OCI-LY1 (cell line): ENCODE measurements around the gene ZSWIM9.

Experiments
- EZH2 ChIP-seq: fragments of 200-600 bp; sonication (generic), shearing (Covaris generic); IDR thresholded peaks from 2 replicates; pipeline ENCODE4 v1.8.0; 2017; ENCODE audit warnings: borderline replicate concordance, mixed run types, mild to moderate bottlenecking, antibody characterized with exemption, low read length, moderate library complexity, mixed read lengths
- TF ChIP-seq, protein P1 (sequence below): fragments of 200-600 bp; sonication (generic), shearing (Covaris generic); IDR thresholded peaks from 2 replicates; pipeline ENCODE4 v1.5.1; 2017; ENCODE audit warnings: mild to moderate bottlenecking, antibody characterized with exemption, low read length, moderate library complexity, mixed read lengths

DNA sequence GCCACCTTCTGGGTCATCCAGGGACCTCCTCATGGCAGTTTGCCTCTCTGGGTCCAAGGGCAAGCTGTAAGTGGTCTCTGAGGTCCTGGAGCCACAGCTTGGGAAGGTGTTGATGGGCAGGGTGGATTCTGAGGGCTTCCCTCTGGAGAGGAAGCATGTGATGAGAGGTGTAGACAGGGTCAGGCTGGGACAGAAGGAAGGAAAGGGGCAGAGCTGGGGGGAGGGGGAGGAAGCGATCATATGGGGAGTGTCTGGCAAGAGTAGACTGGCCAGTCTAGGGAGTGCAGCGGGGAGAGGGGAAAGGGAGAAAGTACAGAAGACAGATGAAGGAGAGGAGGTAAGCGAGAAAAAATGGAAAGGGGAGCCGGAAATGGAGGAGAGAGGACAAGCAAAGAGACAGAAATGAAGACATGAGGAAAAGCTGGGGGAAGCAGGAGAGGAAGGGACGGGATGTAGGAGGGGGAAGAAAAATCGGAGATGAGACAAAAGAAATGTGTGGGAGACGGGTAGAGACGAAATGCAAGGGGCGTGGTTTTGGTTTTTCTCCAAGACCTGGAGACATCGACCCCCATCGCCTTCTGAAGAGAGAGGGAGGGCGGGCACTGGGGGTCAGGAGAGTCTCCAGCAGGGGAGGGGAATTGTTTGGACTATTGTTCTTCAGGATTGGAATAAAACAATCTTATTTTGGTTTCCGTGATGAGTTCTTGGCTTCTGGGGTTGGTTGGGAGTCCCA is 26.6 kb downstream of the ZSWIM9 start:
- no peak for TF ChIP-seq EZH2
- TF ChIP-seq, protein P1, sequence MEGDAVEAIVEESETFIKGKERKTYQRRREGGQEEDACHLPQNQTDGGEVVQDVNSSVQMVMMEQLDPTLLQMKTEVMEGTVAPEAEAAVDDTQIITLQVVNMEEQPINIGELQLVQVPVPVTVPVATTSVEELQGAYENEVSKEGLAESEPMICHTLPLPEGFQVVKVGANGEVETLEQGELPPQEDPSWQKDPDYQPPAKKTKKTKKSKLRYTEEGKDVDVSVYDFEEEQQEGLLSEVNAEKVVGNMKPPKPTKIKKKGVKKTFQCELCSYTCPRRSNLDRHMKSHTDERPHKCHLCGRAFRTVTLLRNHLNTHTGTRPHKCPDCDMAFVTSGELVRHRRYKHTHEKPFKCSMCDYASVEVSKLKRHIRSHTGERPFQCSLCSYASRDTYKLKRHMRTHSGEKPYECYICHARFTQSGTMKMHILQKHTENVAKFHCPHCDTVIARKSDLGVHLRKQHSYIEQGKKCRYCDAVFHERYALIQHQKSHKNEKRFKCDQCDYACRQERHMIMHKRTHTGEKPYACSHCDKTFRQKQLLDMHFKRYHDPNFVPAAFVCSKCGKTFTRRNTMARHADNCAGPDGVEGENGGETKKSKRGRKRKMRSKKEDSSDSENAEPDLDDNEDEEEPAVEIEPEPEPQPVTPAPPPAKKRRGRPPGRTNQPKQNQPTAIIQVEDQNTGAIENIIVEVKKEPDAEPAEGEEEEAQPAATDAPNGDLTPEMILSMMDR: no peak
